Transverse colon (tissue), 4 donors: ENCODE results near the gene SCAMP3. TPM values are rescaled to one million over a fixed set of nuclear protein-coding genes. Genes with fewer than 3 reads are reported as not detected.
"Not testable (repeated sequence)": the region's sequence is repeated elsewhere in the genome, so short reads cannot be mapped to it uniquely, and the experiment has no call there.

Source experiments
- DNase-seq: peaks from one replicate; pipeline ENCODE4 v3.0.0-alpha.2; 2019
- H3K27ac ChIP-seq, 4 donors: fragments of 200-600 bp; sonication (generic); 2 replicates each; pipeline ENCODE4 v1.5.1; 2016 to 2018; ENCODE audit warnings: inconsistent platforms in 4 of 4
- H3K27me3 ChIP-seq: fragments of 200-600 bp; sonication (generic); 2 replicates; pipeline ENCODE4 v1.5.1; 2017; ENCODE audit warnings: inconsistent platforms
- H3K36me3 ChIP-seq, 4 donors: fragments of 200-600 bp; sonication (generic); 2 replicates each; pipeline ENCODE4 v1.5.1; 2017 to 2019; ENCODE audit warnings: inconsistent platforms in 4 of 4
- H3K4me1 ChIP-seq, 4 donors: fragments of 200-600 bp; sonication (generic); 2 replicates each; pipeline ENCODE4 v1.5.1; 2017 to 2020; ENCODE audit warnings: inconsistent platforms in 4 of 4
- H3K4me3 ChIP-seq, 4 donors: fragments of 200-600 bp; sonication (generic); 1 replicate in 1 of 4; 2 replicates in 3 of 4; pipeline versions ENCODE4 v1.5.1 to v1.6.1; 2017 to 2019; ENCODE audit warnings: inconsistent platforms in 4 of 4
- H3K9me3 ChIP-seq, 2 donors: fragments of 200-600 bp; sonication (generic); 2 replicates each; pipeline ENCODE4 v1.5.1; 2017 to 2019; ENCODE audit warnings: inconsistent platforms in 2 of 2
- EP300 ChIP-seq: sonication (generic); formaldehyde crosslinking; IDR thresholded peaks from one replicate; pipeline ENCODE4 v1.6.1; 2017; ENCODE audit warnings: antibody characterized with exemption, low read depth
- POLR2A ChIP-seq: fragments of 450-650 bp; IDR thresholded peaks from one replicate; pipeline ENCODE4 v1.6.1; 2016; ENCODE audit warnings: antibody characterized with exemption, mild to moderate bottlenecking, moderate library complexity
- POLR2AphosphoS5 ChIP-seq, 3 donors: sonication (generic); formaldehyde crosslinking; IDR thresholded peaks; one replicate each; pipeline ENCODE4 v1.6.1; 2016; ENCODE audit warnings: antibody characterized with exemption in 3 of 3
- WGBS, 2 donors: methylation state at CpG; one replicate each; pipeline ENCODE4 v1.1.5; 2018; ENCODE audit warnings: low coverage in 1 of 2; 5-methylcytosine and 5-hydroxymethylcytosine counted together
- in situ Hi-C, 4 donors: fragments of 200-750 bp; cut with MboI; loops; one replicate each; pipeline versions ENCODE4 v1.15.0 to v1.15.1; 2017; ENCODE audit warnings: low sequenced_read_pairs in 3 of 4, low pct_ligation_motif_present in 1 of 4, low pct_unique_long_range_greater_than_20kb in 1 of 4
- intact Hi-C: fragments of 100-400 bp; cut with DNase I; formaldehyde crosslinking; loops from one replicate; pipeline ENCODE4 v1.15.1; 2023; ENCODE audit warnings: low total_unique reads
- total RNA-seq, 4 donors: library from RNA; depleted of rRNA; stranded (reverse); fragments of >200 nt; gene quantifications; one replicate each; pipeline ENCODE4 v1.1.0, GENCODE V29; 2016
- TF ChIP-seq, protein P1 (sequence below), 5 experiments: fragments of 200-600 bp in 3 of 5; fragments of 450-650 bp in 2 of 5; sonication (generic) in 3 of 5; IDR thresholded peaks; 1 replicate in 2 of 5; 2 replicates in 3 of 5; pipeline ENCODE4 v1.5.1; 2016 to 2017; ENCODE audit warnings: antibody characterized with exemption in 5 of 5, inconsistent platforms in 3 of 5, mild to moderate bottlenecking in 2 of 5, moderate library complexity in 1 of 5

SCAMP3 gene
- total RNA-seq, 4 donors from 2014 or later = 7.8 to 61.3 (median 35.2) TPM

DNA sequence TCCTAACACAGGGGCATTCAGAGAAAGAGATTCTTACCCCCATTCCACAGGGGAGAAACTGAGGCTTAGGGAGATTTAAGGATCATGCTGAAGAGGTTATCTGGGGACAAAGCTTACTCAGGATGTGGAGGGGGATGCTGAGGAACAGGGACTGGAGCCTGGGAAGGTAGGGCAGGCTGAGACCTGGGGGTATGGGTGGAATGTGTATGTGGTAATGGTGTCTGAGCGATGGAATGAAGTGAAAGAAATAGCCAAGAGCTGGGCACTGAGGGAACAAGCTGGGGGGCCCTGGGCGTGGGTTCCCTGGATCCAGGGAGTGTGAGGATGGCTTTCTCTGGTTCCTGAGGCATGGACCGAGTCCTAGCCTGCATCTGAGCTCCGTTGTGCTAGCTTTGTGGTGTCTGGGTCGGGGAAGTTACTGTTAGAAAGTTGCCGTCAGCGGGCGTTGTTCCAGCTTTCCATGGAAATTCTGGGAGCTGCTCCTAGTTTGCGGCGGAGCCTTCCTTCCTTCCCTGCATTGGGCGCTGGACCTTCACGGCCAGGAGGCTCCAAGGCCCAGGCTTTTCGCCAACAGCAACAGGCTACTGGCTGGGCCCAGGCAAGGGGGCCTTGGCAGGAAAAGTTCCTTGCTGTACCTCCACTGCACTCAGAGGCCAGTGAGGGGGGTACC lies 50.6 kb downstream of the SCAMP3 start:
- H3K4me3 ChIP-seq, intact Hi-C loops, H3K27ac ChIP-seq, H3K9me3 ChIP-seq, in situ Hi-C loops, H3K27me3 ChIP-seq, DNase-seq, H3K36me3 ChIP-seq: not testable (repeated sequence)
- WGBS, 2 donors = 82% methylated on average over 13 of the region's 13 CpGs; no CpG with 5 or more reads in 1 of the 2 donors
- H3K4me1 ChIP-seq = peaks cover 23 to 27% (median 26%) of the 10 kb centered on the region in 4 donors

DNA sequence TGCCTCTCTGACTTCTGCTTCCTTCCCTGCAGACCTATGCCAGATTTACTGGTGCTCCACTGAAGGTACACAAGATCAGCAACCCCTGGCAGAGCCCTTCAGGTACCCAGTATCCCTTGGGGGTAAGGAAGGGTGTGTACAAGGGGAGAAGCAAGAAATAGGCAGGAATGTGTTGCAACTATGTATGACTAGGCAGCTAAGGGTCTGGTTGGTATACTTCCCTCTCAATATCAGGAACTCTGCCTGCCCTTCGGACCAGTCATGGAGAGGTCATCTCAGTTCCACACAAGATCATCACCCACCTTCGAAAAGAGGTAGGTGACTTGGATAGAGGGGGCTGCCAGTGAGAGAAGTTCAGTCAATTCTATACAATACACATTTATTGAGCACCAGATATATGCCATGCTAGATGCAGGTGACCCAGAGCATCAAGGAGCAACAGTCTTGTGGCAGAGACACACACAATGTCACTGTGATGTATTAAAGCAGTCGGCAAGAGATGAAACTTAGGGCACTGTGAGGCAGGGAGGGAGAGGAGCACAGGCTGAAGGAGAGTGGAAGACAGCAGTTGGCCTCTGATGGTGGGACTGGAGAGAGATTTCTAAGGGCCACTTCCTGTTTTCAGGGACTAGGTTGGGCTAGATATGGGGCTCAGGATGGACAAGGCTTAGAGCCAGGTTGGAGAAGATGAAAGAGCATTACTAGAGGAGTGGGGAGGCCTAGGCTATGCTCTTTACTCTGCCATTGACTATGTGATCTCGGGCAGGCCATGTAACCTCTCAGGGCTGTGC lies 51.7 kb downstream of the SCAMP3 start:
- Histone ChIP-seq H3K9me3 (no peaks in the 10 kb centered on the region), H3K36me3 (no peaks in the 10 kb centered on the region), H3K27me3 (no peaks in the 10 kb centered on the region), H3K4me1 (peaks cover 24 to 29% (median 26%) of the 10 kb centered on the region in 4 donors), H3K27ac (no peak overlapping the region), H3K4me3 (no peak overlapping the region)
- no peak for DNase-seq
- intact Hi-C loops = no loop called here
- TF ChIP-seq POLR2A (no peak), POLR2AphosphoS5 (IDR thresholded peaks at IDR 0.05) (no peak), EP300 (no peak)
- TF ChIP-seq, protein P1, sequence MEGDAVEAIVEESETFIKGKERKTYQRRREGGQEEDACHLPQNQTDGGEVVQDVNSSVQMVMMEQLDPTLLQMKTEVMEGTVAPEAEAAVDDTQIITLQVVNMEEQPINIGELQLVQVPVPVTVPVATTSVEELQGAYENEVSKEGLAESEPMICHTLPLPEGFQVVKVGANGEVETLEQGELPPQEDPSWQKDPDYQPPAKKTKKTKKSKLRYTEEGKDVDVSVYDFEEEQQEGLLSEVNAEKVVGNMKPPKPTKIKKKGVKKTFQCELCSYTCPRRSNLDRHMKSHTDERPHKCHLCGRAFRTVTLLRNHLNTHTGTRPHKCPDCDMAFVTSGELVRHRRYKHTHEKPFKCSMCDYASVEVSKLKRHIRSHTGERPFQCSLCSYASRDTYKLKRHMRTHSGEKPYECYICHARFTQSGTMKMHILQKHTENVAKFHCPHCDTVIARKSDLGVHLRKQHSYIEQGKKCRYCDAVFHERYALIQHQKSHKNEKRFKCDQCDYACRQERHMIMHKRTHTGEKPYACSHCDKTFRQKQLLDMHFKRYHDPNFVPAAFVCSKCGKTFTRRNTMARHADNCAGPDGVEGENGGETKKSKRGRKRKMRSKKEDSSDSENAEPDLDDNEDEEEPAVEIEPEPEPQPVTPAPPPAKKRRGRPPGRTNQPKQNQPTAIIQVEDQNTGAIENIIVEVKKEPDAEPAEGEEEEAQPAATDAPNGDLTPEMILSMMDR (IDR thresholded peaks at IDR 0.05) = no peak
- in situ Hi-C loops = no loop called here
- WGBS, 2 donors = 80 to 94% methylated on average over 3 to 4 of the region's 4 CpGs

DNA sequence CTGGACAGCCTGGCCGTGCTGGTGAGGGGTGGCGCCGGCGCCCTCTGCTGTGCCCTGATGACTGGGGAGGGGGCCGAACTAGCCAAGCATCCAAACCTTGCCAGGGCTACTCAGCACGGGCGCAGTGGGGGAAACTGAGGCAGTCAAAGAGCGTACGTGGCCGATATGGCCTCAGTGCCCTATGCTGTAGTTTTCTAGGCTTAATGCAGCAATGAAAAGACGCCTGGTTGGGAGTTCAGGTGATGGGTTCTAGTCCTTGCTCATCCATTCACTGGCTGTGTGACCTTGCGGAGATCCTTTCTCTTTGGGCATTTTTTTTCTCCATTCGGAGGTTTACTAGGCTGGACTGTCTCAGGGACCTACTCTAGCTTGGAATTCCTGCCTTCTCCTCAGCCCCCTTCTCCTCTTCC lies 52.8 kb downstream of the SCAMP3 start:
- TF ChIP-seq POLR2A (no peak), EP300 (no peak), POLR2AphosphoS5 (IDR thresholded peaks at IDR 0.05) (no peak)
- TF ChIP-seq, protein P1 (IDR thresholded peaks at IDR 0.05) = no peak
- H3K27ac ChIP-seq = peak overlapping the region; percentile 96 to 99 (median 98)
- H3K4me1 ChIP-seq = peaks cover 24 to 29% (median 26%) of the 10 kb centered on the region in 4 donors
- in situ Hi-C loops = no loop called here
- H3K9me3 ChIP-seq = no peaks in the 10 kb centered on the region
- WGBS, 2 donors = 0 to 5% methylated on average over 1 to 13 of the region's 13 CpGs
- no peaks in the 10 kb centered on the region for H3K36me3 ChIP-seq
- H3K27me3 ChIP-seq = no peaks in the 10 kb centered on the region
- intact Hi-C loops = loop anchor here (2.0 kb wide), 1 partner anchor 17 kb away; no protein-coding TSS in a partner anchor
- no peak for DNase-seq
- H3K4me3 ChIP-seq = peak overlapping the region; percentile 71 to 92 (median 84)

DNA sequence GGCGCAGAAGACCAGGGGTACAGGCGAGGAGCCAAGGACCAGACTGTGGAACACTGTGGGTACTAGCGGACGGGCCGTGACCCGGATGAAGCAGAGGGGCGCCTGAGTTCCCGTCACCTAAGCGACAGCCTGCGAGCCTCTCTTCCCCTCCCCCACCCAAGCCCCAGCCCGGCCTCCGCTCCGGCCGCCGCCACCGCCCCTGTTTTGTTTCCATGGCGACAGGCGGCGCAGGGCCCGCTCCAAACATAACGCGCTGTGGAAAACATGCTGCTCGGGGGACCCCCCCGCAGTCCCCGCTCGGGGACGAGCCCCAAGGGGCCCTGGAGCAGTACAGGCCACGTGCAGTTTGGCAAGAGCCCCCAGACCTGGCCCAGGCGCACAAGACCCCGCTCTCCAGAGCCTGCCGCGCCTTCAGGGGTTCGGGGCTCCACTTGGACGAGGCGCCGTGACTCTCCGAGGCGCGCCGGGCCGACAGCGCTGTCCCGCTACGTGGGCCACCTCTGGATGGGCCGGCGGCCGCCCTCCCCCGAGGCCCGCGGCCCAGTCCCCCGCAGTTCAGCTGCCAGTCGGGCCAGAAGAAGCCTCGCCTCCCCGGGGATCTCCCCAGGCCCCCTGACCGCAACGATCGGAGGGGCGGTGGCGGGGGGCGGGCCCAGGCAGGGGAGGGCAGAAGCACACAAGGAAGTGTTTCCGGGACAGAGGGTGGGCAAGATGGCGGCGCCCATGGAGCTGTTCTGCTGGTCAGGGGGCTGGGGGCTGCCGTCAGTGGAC lies 53.4 kb downstream of the SCAMP3 start, which contains the start of gene MTX1:
MTX1 (plus strand) TSS at position 155 of the 771 bp plus-strand sequence; CDS start at position 265, 110 bp downstream.
- WGBS, 2 donors = 0% methylated on average over 48 of the region's 64 CpGs; no CpG with 5 or more reads in 1 of the 2 donors
- TF ChIP-seq EP300 (peak; percentile 45), POLR2A (peak; percentile 66), POLR2AphosphoS5 (IDR thresholded peaks at IDR 0.05) (peak; percentile 29 to 74 (median 62))
- TF ChIP-seq, protein P1 (IDR thresholded peaks at IDR 0.05) = no peak
- no peaks in the 10 kb centered on the region for H3K36me3 ChIP-seq
- peak; percentile 89 for DNase-seq
- peak within 1 kb of the TSS; percentile 96 to 99 (median 98) for H3K27ac ChIP-seq
- in situ Hi-C loops (no loop called here), intact Hi-C loops (loop anchor here (2.0 kb wide), 1 partner anchor 18 kb away; no protein-coding TSS in a partner anchor)
- no peaks in the 10 kb centered on the region for H3K9me3 ChIP-seq
- H3K27me3 ChIP-seq = no peaks in the 10 kb centered on the region
- peak within 1 kb of the TSS; percentile 71 to 92 (median 84) for H3K4me3 ChIP-seq
- H3K4me1 ChIP-seq = peaks cover 24 to 29% (median 26%) of the 10 kb centered on the region in 4 donors
